Activated CD4-positive, CD25-positive, alpha-beta regulatory T cell treated with anti-CD3 and anti-CD28 coated beads, Interleukin-2, amount 50 U/mL, for 24 hours (primary cell): ENCODE data around the gene ST6GALNAC2.

Source experiments
- ATAC-seq, 2 donors: fragments of 150-1000 bp; cut with Tn5 transposase; one replicate each; pipeline ENCODE4 v1.10.0; 2021; ENCODE audit warnings: mild to moderate bottlenecking in 1 of 2, moderate library complexity in 1 of 2

Gene ST6GALNAC2

GRCh38 chr17:76553178-76553908, 32.3 kb downstream of the ST6GALNAC2 start:
- ATAC-seq = no peak

GRCh38 chr17:76551685-76552084, 34.0 kb downstream of the ST6GALNAC2 start:
- ATAC-seq = no peak

- ATAC-seq = no peak
These were observed 34.7 kb downstream of the ST6GALNAC2 start for GRCh38 chr17:76550712-76551615.

- no peak for ATAC-seq
These were observed 36.1 kb downstream of the ST6GALNAC2 start for GRCh38 chr17:76549539-76549938.

GRCh38 chr17:76549215-76549518, 36.5 kb downstream of the ST6GALNAC2 start:
- no peak for ATAC-seq

GRCh38 chr17:76548378-76549214, 37.1 kb downstream of the ST6GALNAC2 start:
- no peak for ATAC-seq

GRCh38 chr17:76547642-76548202, 37.9 kb downstream of the ST6GALNAC2 start:
- peak in 1 of 2 donors; percentile 12 for ATAC-seq

GRCh38 chr17:76547183-76547641, 38.4 kb downstream of the ST6GALNAC2 start:
- ATAC-seq = peak; percentile 80 to 81

- ATAC-seq = no peak
These were observed 39.0 kb downstream of the ST6GALNAC2 start for GRCh38 chr17:76546556-76547182.

GRCh38 chr17:76545918-76546555, 39.6 kb downstream of the ST6GALNAC2 start:
- ATAC-seq = no peak

- no peak for ATAC-seq
These were observed 40.9 kb downstream of the ST6GALNAC2 start for GRCh38 chr17:76544546-76545365.

- ATAC-seq = no peak
These were observed 41.7 kb downstream of the ST6GALNAC2 start for GRCh38 chr17:76543826-76544545.

GRCh38 chr17:76543482-76543825, 42.2 kb downstream of the ST6GALNAC2 start:
- ATAC-seq = no peak

- no peak for ATAC-seq
These were observed 42.7 kb downstream of the ST6GALNAC2 start for GRCh38 chr17:76542984-76543383.

- no peak for ATAC-seq
These were observed 43.1 kb downstream of the ST6GALNAC2 start for GRCh38 chr17:76542566-76542971.

GRCh38 chr17:76541739-76542454, 43.8 kb downstream of the ST6GALNAC2 start:
- ATAC-seq = no peak

GRCh38 chr17:76540381-76541300, 45.0 kb downstream of the ST6GALNAC2 start:
- ATAC-seq = peak; percentile 64 to 68

- ATAC-seq = no peak
These were observed 45.9 kb downstream of the ST6GALNAC2 start, which contains the start of gene PRCD for GRCh38 chr17:76539631-76540271. Gene PRCD (plus strand): TSS chr17:76540044. CDS start chr17:76540142, 98 bp downstream.
